ENCODE results near the gene MYBPC2.
A peak's percentile ranks its signal among the peaks of the same experiment; 100 is the strongest.
"Not testable (repeated sequence)": the region's sequence is repeated elsewhere in the genome, so short reads cannot be mapped to it uniquely, and the experiment has no call there.

MYBPC2 gene

GRCh38 chr19:50428772-50429463, 3.8 kb upstream of the MYBPC2 start:
- DNase-seq (ENCODE audit: low read depth) = no peak

GRCh38 chr19:50430888-50431342, 1.8 kb upstream of the MYBPC2 start:
- DNase-seq (ENCODE audit: low read depth) = no peak

GRCh38 chr19:50431343-50432220, 1.1 kb upstream of the MYBPC2 start:
- DNase-seq (ENCODE audit: low read depth) = peak; percentile 37

GRCh38 chr19:50433201-50434180, 799 bp downstream of the MYBPC2 start:
- no peak for DNase-seq (ENCODE audit: low read depth)

GRCh38 chr19:50434525-50434924, 1.8 kb downstream of the MYBPC2 start:
- DNase-seq (ENCODE audit: low read depth) = no peak

GRCh38 chr19:50435221-50435620, 2.5 kb downstream of the MYBPC2 start:
- DNase-seq (ENCODE audit: low read depth) = no peak

- no peak for DNase-seq (ENCODE audit: low read depth)
Observed at GRCh38 chr19:50435627-50436026, 2.9 kb downstream of the MYBPC2 start.

GRCh38 chr19:50437862-50438449, 5.3 kb downstream of the MYBPC2 start:
- no peak for DNase-seq (ENCODE audit: low read depth)

GRCh38 chr19:50439130-50439529, 6.4 kb downstream of the MYBPC2 start:
- DNase-seq (ENCODE audit: low read depth) = not testable (repeated sequence)

GRCh38 chr19:50444059-50444458, 11.4 kb downstream of the MYBPC2 start:
- no peak for DNase-seq (ENCODE audit: low read depth)

- no peak for DNase-seq (ENCODE audit: low read depth)
Observed at GRCh38 chr19:50447053-50447452, 14.4 kb downstream of the MYBPC2 start.

GRCh38 chr19:50447750-50448149, 15.1 kb downstream of the MYBPC2 start:
- no peak for DNase-seq (ENCODE audit: low read depth)

- no peak for DNase-seq (ENCODE audit: low read depth)
Observed at GRCh38 chr19:50449236-50449899, 16.7 kb downstream of the MYBPC2 start.

GRCh38 chr19:50450369-50451222, 17.9 kb downstream of the MYBPC2 start:
- DNase-seq (ENCODE audit: low read depth) = no peak

- no peak for DNase-seq (ENCODE audit: low read depth)
Observed at GRCh38 chr19:50451223-50451534, 18.5 kb downstream of the MYBPC2 start.

GRCh38 chr19:50453243-50453642, 20.6 kb downstream of the MYBPC2 start:
- DNase-seq (ENCODE audit: low read depth) = no peak

- no peak for DNase-seq (ENCODE audit: low read depth)
Observed at GRCh38 chr19:50455992-50456391, 23.3 kb downstream of the MYBPC2 start.

- no peak for DNase-seq (ENCODE audit: low read depth)
Observed at GRCh38 chr19:50457300-50457699, 24.6 kb downstream of the MYBPC2 start.

- DNase-seq (ENCODE audit: low read depth) = no peak
Observed at GRCh38 chr19:50458396-50459066, 25.8 kb downstream of the MYBPC2 start.

GRCh38 chr19:50459067-50459456, 26.4 kb downstream of the MYBPC2 start:
- no peak for DNase-seq (ENCODE audit: low read depth)

Data from amniotic epithelial cell (primary cell).